Measurements from ENCODE around the gene IL10RB.

- TF ChIP-seq, protein P1, sequence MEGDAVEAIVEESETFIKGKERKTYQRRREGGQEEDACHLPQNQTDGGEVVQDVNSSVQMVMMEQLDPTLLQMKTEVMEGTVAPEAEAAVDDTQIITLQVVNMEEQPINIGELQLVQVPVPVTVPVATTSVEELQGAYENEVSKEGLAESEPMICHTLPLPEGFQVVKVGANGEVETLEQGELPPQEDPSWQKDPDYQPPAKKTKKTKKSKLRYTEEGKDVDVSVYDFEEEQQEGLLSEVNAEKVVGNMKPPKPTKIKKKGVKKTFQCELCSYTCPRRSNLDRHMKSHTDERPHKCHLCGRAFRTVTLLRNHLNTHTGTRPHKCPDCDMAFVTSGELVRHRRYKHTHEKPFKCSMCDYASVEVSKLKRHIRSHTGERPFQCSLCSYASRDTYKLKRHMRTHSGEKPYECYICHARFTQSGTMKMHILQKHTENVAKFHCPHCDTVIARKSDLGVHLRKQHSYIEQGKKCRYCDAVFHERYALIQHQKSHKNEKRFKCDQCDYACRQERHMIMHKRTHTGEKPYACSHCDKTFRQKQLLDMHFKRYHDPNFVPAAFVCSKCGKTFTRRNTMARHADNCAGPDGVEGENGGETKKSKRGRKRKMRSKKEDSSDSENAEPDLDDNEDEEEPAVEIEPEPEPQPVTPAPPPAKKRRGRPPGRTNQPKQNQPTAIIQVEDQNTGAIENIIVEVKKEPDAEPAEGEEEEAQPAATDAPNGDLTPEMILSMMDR (conservative IDR thresholded peaks at IDR 0.05 in 1 of 2, IDR thresholded peaks at IDR 0.05 in 1 of 2; ENCODE audit: extremely low read depth in 1 of 2, insufficient read depth in 1 of 2, low read depth in 1 of 2, low read length in 2 of 2) = no peak
- TF ChIP-seq EZH2 (IDR thresholded peaks at IDR 0.05; ENCODE audit: borderline replicate concordance, low read length) = no peak
Measured at GRCh38 chr21:33315946-33316710, 50.0 kb downstream of the IL10RB start.

Data from mammary epithelial cell (primary cell).